ENCODE data around the gene MTMR1. TPM values are rescaled to one million over a fixed set of nuclear protein-coding genes. Genes with fewer than 3 reads are reported as not detected.

The MTMR1 gene
- total RNA-seq, result 19.9 and 39.7 TPM in 2 replicates

GRCh38 chrX:150692831-150693724 is at the start of gene MTMR1:
TSS of gene MTMR1 (plus strand) at chrX:150693396. CDS start at chrX:150693531, 135 bp downstream.

Other genes starting within 250 kb of the MTMR1 start
- 10.5 and 11.0 TPM in 2 replicates for gene MTM1, start 124.8 kb upstream of the MTMR1 start, total RNA-seq
- gene CD99L2, start 205.3 kb downstream of the MTMR1 start, total RNA-seq, result 82.3 and 84.1 TPM in 2 replicates